Panc1 (cell line): ENCODE data around the gene PLEKHG1. TPM values are rescaled to one million over a fixed set of nuclear protein-coding genes. Genes with fewer than 3 reads are reported as not detected.

Experiments used
- ATAC-seq: fragments of 200-7000 bp; cut with Tn5 transposase; 2 replicates; pipeline ENCODE4 v1.9.1; 2020; ENCODE audit warnings: mild to moderate bottlenecking, moderate library complexity
- BruUV-seq: library from RNA; stranded (reverse); fragments of 400-500 nt; replicated peaks from 2 replicates; lab custom pipeline; 2021; lab: Mats Ljungman, UMichigan
- CTCF ChIA-PET: fragments of 300-600 bp; sonication (Branson Sonifier 250); formaldehyde crosslinking; loops from one replicate; lab custom pipeline; 2022; ENCODE audit warnings: antibody characterized with exemption; lab: Charles Lee
- POLR2A ChIA-PET: fragments of 300-600 bp; sonication (Branson Sonifier 250); formaldehyde crosslinking; loops from one replicate; lab custom pipeline; 2022; ENCODE audit warnings: antibody characterized with exemption; lab: Charles Lee
- DNase-seq: peaks from one replicate; pipeline ENCODE4 v3.0.0-alpha.2; 2010; ENCODE audit warnings: low read depth, low spot score
- H3K27ac ChIP-seq: 2 replicates; pipeline ENCODE4 v1.5.1; 2011; ENCODE audit warnings: mild to moderate bottlenecking, low read length, inconsistent platforms
- H3K27me3 ChIP-seq: fragments of 200-500 bp; sonication (Bioruptor generic); 2 replicates; pipeline ENCODE4 v1.6.0; 2014; ENCODE audit warnings: low read length, inconsistent platforms; ENCODE audit not compliant: control insufficient read depth, insufficient read depth
- H3K36me3 ChIP-seq: fragments of 200-500 bp; sonication (Bioruptor generic); 2 replicates; pipeline ENCODE4 v1.5.1; 2014; ENCODE audit warnings: inconsistent platforms, mild to moderate bottlenecking, low read length, moderate library complexity; ENCODE audit not compliant: control insufficient read depth, insufficient read depth
- H3K4me1 ChIP-seq: 2 replicates; pipeline ENCODE4 v1.5.1; 2011; ENCODE audit warnings: inconsistent platforms, mild to moderate bottlenecking, low read length, moderate library complexity; ENCODE audit not compliant: control insufficient read depth, insufficient read depth
- H3K4me3 ChIP-seq, 2 experiments: 2 replicates each; pipeline ENCODE4 v1.5.1; 2011 to 2012; ENCODE audit warnings: low read depth in 2 of 2, low read length in 2 of 2, mild to moderate bottlenecking in 2 of 2, inconsistent platforms in 1 of 2, moderate library complexity in 1 of 2
- H3K9me3 ChIP-seq: fragments of 200-500 bp; sonication (Bioruptor generic); 2 replicates; pipeline ENCODE4 v1.5.1; 2014; ENCODE audit warnings: low read depth, mild to moderate bottlenecking, inconsistent platforms, low read length, moderate library complexity; ENCODE audit not compliant: control insufficient read depth, insufficient read depth
- CTCF ChIP-seq: fragments of 450-650 bp; IDR thresholded peaks from 2 replicates; pipeline ENCODE4 v1.5.1; 2017; ENCODE audit warnings: mild to moderate bottlenecking
- POLR2AphosphoS5 ChIP-seq: IDR thresholded peaks from 2 replicates; pipeline ENCODE4 v1.6.1; 2012; ENCODE audit warnings: mild to moderate bottlenecking, low read depth, low read length, moderate library complexity
- REST ChIP-seq, 2 experiments: IDR thresholded peaks; 2 replicates each; pipeline ENCODE4 v1.6.1; 2011 to 2012; ENCODE audit warnings: low read depth in 2 of 2, control low read depth in 1 of 2, low read length in 1 of 2, mild to moderate bottlenecking in 1 of 2, moderate library complexity in 1 of 2; ENCODE audit not compliant: insufficient read depth in 1 of 2
- SIN3A ChIP-seq: IDR thresholded peaks from 2 replicates; pipeline ENCODE4 v1.6.1; 2012; ENCODE audit warnings: low read depth, mild to moderate bottlenecking, low read length, moderate library complexity, borderline replicate concordance; ENCODE audit not compliant: insufficient read depth
- TCF7L2 ChIP-seq: IDR thresholded peaks from 2 replicates; pipeline ENCODE4 v1.6.1; 2011; ENCODE audit warnings: mild to moderate bottlenecking, low read depth, low read length, inconsistent platforms
- in situ Hi-C: cut with HindIII; loops from 2 replicates; pipeline ENCODE4 v1.10.0; 2016; ENCODE audit warnings: low sequenced_read_pairs, low pct_unique_long_range_greater_than_20kb
- intact Hi-C: fragments of 100-400 bp; cut with micrococcal nuclease; formaldehyde crosslinking; loops from one replicate; pipeline ENCODE4 v1.10.0; 2022; ENCODE audit not compliant: unreplicated experiment
- total RNA-seq: library from RNA; stranded (reverse); gene quantifications from one replicate; pipeline ENCODE4 v1.2.1, GENCODE V29; 2021; ENCODE audit not compliant: unreplicated experiment

Gene PLEKHG1
- total RNA-seq, 1 experiment from 2014 or later, result 4.0 TPM

- DNase-seq (no peak), ATAC-seq (no peak)
- Histone ChIP-seq H3K27me3 (no peaks in the 10 kb centered on the region; the same call in 1 of the 2 replicates), H3K36me3 (no peaks in the 10 kb centered on the region), H3K9me3 (no peaks in the 10 kb centered on the region), H3K4me1 (peaks cover 4% of the 10 kb centered on the region; the same call in 1 of the 2 replicates), H3K4me3 (no peak overlapping the region), H3K27ac (no peak overlapping the region)
- intact Hi-C loops, result no loop called here
- CTCF ChIA-PET, result no interaction called here
- in situ Hi-C loops, result no loop called here
- POLR2A ChIA-PET, result no interaction called here
- BruUV-seq, result no TSS peak
- TF ChIP-seq REST (IDR thresholded peaks at IDR 0.05; ENCODE audit: insufficient read depth in 1 of 2, low read depth in 2 of 2, low read length in 1 of 2) (no peak), POLR2AphosphoS5 (no peak), SIN3A (no peak), TCF7L2 (no peak), CTCF (no peak)
Measured at GRCh38 chr6:150584596-150584995, 15.1 kb upstream of the PLEKHG1 start.

GRCh38 chr6:150586850-150587359, 12.8 kb upstream of the PLEKHG1 start:
- ChIA-PET CTCF (no interaction called here), POLR2A (no interaction called here)
- peaks cover 4% of the 10 kb centered on the region; the same call in 1 of the 2 replicates for H3K4me1 ChIP-seq
- TF ChIP-seq SIN3A (no peak), CTCF (no peak), POLR2AphosphoS5 (no peak), TCF7L2 (no peak), REST (IDR thresholded peaks at IDR 0.05; ENCODE audit: insufficient read depth in 1 of 2, low read depth in 2 of 2, low read length in 1 of 2) (no peak)
- no TSS peak for BruUV-seq
- intact Hi-C loops (no loop called here), in situ Hi-C loops (no loop called here)
- DNase-seq, result no peak
- no peak overlapping the region for H3K27ac ChIP-seq
- no peaks in the 10 kb centered on the region for H3K9me3 ChIP-seq
- peaks cover 5% of the 10 kb centered on the region; the same call in 1 of the 2 replicates for H3K27me3 ChIP-seq
- no peak for ATAC-seq
- no peak overlapping the region for H3K4me3 ChIP-seq
- H3K36me3 ChIP-seq, result no peaks in the 10 kb centered on the region
